Measurements from ENCODE around the gene CAPZB. TPM values are rescaled to one million over a fixed set of nuclear protein-coding genes. Genes with fewer than 3 reads are reported as not detected.

CAPZB gene
- total RNA-seq, 1 donor from 2014 or later = 352 TPM

- no peak for DNase-seq (ENCODE audit: low spot score)
- no peak overlapping the region for H3K27ac Mint-ChIP-seq (ENCODE audit: unreplicated experiment)
- no peaks in the 10 kb centered on the region for H3K27me3 Mint-ChIP-seq (ENCODE audit: low read depth)
- H3K36me3 Mint-ChIP-seq (ENCODE audit: low read depth) = peaks cover 22% of the 10 kb centered on the region
- H3K9me3 Mint-ChIP-seq (ENCODE audit: low read depth) = no peaks in the 10 kb centered on the region
- no peak for TF ChIP-seq CTCF (IDR thresholded peaks at IDR 0.05)
- peaks cover 9% of the 10 kb centered on the region for H3K4me1 Mint-ChIP-seq (ENCODE audit: low read depth)
- no peak overlapping the region for H3K4me3 Mint-ChIP-seq (ENCODE audit: unreplicated experiment)
Observed at GRCh38 chr1:19358710-19359109, 126.6 kb downstream of the CAPZB start.

- no peak for DNase-seq (ENCODE audit: low spot score)
- TF ChIP-seq CTCF (IDR thresholded peaks at IDR 0.05) = no peak
- peaks cover 9% of the 10 kb centered on the region for H3K4me1 Mint-ChIP-seq (ENCODE audit: low read depth)
- no peaks in the 10 kb centered on the region for H3K9me3 Mint-ChIP-seq (ENCODE audit: low read depth)
- H3K27ac Mint-ChIP-seq (ENCODE audit: unreplicated experiment) = no peak overlapping the region
- H3K4me3 Mint-ChIP-seq (ENCODE audit: unreplicated experiment) = no peak overlapping the region
- H3K36me3 Mint-ChIP-seq (ENCODE audit: low read depth) = peaks cover 24% of the 10 kb centered on the region
- H3K27me3 Mint-ChIP-seq (ENCODE audit: low read depth) = no peaks in the 10 kb centered on the region
Observed at GRCh38 chr1:19357299-19357986, 127.9 kb downstream of the CAPZB start.

- H3K4me1 Mint-ChIP-seq (ENCODE audit: low read depth) = peaks cover 5% of the 10 kb centered on the region
- no peak for DNase-seq (ENCODE audit: low spot score)
- no peaks in the 10 kb centered on the region for H3K27me3 Mint-ChIP-seq (ENCODE audit: low read depth)
- H3K27ac Mint-ChIP-seq (ENCODE audit: unreplicated experiment) = no peak overlapping the region
- TF ChIP-seq CTCF (IDR thresholded peaks at IDR 0.05) = no peak
- no peaks in the 10 kb centered on the region for H3K9me3 Mint-ChIP-seq (ENCODE audit: low read depth)
- H3K36me3 Mint-ChIP-seq (ENCODE audit: low read depth) = peaks cover 29% of the 10 kb centered on the region
- H3K4me3 Mint-ChIP-seq (ENCODE audit: unreplicated experiment) = no peak overlapping the region
Observed at GRCh38 chr1:19356266-19356665, 129.1 kb downstream of the CAPZB start.

GRCh38 chr1:19354531-19354981, 130.8 kb downstream of the CAPZB start:
- no peaks in the 10 kb centered on the region for H3K27me3 Mint-ChIP-seq (ENCODE audit: low read depth)
- H3K4me3 Mint-ChIP-seq (ENCODE audit: unreplicated experiment) = no peak overlapping the region
- no peak overlapping the region for H3K27ac Mint-ChIP-seq (ENCODE audit: unreplicated experiment)
- no peaks in the 10 kb centered on the region for H3K4me1 Mint-ChIP-seq (ENCODE audit: low read depth)
- H3K9me3 Mint-ChIP-seq (ENCODE audit: low read depth) = no peaks in the 10 kb centered on the region
- peaks cover 32% of the 10 kb centered on the region for H3K36me3 Mint-ChIP-seq (ENCODE audit: low read depth)
- DNase-seq (ENCODE audit: low spot score) = no peak
- no peak for TF ChIP-seq CTCF (IDR thresholded peaks at IDR 0.05)

DNA sequence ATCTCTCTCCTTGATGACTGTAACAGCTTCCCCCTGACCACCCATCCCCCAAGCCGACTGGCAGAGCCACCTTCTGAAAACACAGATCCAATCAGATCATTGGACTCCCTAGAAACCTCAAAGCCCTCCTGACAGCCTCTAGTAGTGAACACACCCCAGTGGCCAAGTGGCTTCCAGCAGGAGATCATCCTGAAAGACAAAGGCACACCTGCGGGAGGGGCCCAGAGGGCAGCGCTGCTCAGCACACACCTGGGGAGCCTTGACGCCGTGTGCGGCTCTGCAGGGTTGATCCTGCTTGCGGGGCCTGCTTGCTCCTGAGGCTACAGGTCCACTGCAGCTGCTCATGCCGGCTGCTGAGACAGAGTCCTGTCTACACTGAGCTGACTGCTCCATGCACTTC, 131.7 kb downstream of the CAPZB start:
- no peak overlapping the region for H3K4me3 Mint-ChIP-seq (ENCODE audit: unreplicated experiment)
- H3K9me3 Mint-ChIP-seq (ENCODE audit: low read depth) = no peaks in the 10 kb centered on the region
- peaks cover 36% of the 10 kb centered on the region for H3K36me3 Mint-ChIP-seq (ENCODE audit: low read depth)
- DNase-seq (ENCODE audit: low spot score) = no peak
- H3K27ac Mint-ChIP-seq (ENCODE audit: unreplicated experiment) = no peak overlapping the region
- no peak for TF ChIP-seq CTCF (IDR thresholded peaks at IDR 0.05)
- no peaks in the 10 kb centered on the region for H3K27me3 Mint-ChIP-seq (ENCODE audit: low read depth)
- H3K4me1 Mint-ChIP-seq (ENCODE audit: low read depth) = no peaks in the 10 kb centered on the region

Data from chondrocyte (in vitro differentiated cells).